Umbilical cord (tissue), 2 donors: ENCODE data around the gene MUC5AC. TPM values are rescaled to one million over a fixed set of nuclear protein-coding genes. Genes with fewer than 3 reads are reported as not detected.
"Not testable (repeated sequence)": the region's sequence is repeated elsewhere in the genome, so short reads cannot be mapped to it uniquely, and the experiment has no call there.

Experiments
- DNase-seq: peaks from one replicate; pipeline ENCODE4 v3.0.0-alpha.2; 2015; ENCODE audit warnings: low spot score
- total RNA-seq: library from RNA; depleted of rRNA; stranded (reverse); fragments of >200 nt; gene quantifications from one replicate; pipeline ENCODE4 v1.2.3, GENCODE V29; 2014; ENCODE audit warnings: low replicate concordance; ENCODE audit not compliant: insufficient read depth

Gene MUC5AC
- total RNA-seq, 1 donor from 2014 or later: 1.4 TPM

GRCh38 chr11:1234771-1235305 lies 77.1 kb downstream of the MUC5AC start:
- DNase-seq: no peak

- peak; percentile 50 for DNase-seq
Observed at GRCh38 chr11:1235306-1235900, 77.7 kb downstream of the MUC5AC start.

- no peak for DNase-seq
Observed at GRCh38 chr11:1235901-1236315, 78.2 kb downstream of the MUC5AC start.

GRCh38 chr11:1236316-1237127 lies 78.8 kb downstream of the MUC5AC start:
- no peak for DNase-seq

GRCh38 chr11:1237128-1237580 lies 79.4 kb downstream of the MUC5AC start:
- no peak for DNase-seq

- DNase-seq: no peak
Observed at GRCh38 chr11:1237851-1238250, 80.1 kb downstream of the MUC5AC start.

- no peak for DNase-seq
Observed at GRCh38 chr11:1238767-1239595, 81.2 kb downstream of the MUC5AC start.

- no peak for DNase-seq
Observed at GRCh38 chr11:1239596-1240205, 81.9 kb downstream of the MUC5AC start.

- no peak for DNase-seq
Observed at GRCh38 chr11:1240771-1241170, 83.0 kb downstream of the MUC5AC start.

GRCh38 chr11:1241706-1242105 lies 84.0 kb downstream of the MUC5AC start:
- no peak for DNase-seq

GRCh38 chr11:1242289-1242688 lies 84.5 kb downstream of the MUC5AC start:
- no peak for DNase-seq

- not testable (repeated sequence) for DNase-seq
Observed at GRCh38 chr11:1242751-1243150, 85.0 kb downstream of the MUC5AC start.

GRCh38 chr11:1243521-1243920 lies 85.8 kb downstream of the MUC5AC start:
- not testable (repeated sequence) for DNase-seq

GRCh38 chr11:1244557-1244956 lies 86.8 kb downstream of the MUC5AC start:
- not testable (repeated sequence) for DNase-seq

- DNase-seq: not testable (repeated sequence)
Observed at GRCh38 chr11:1245717-1246116, 88.0 kb downstream of the MUC5AC start.

GRCh38 chr11:1246301-1246700 lies 88.5 kb downstream of the MUC5AC start:
- DNase-seq: not testable (repeated sequence)

GRCh38 chr11:1247026-1247425 lies 89.3 kb downstream of the MUC5AC start:
- not testable (repeated sequence) for DNase-seq

GRCh38 chr11:1248951-1249350 lies 91.2 kb downstream of the MUC5AC start:
- not testable (repeated sequence) for DNase-seq

- not testable (repeated sequence) for DNase-seq
Observed at GRCh38 chr11:1250411-1250810, 92.7 kb downstream of the MUC5AC start.
